Ectodermal cell (in vitro differentiated cells): Measurements from ENCODE around the gene DENND2C. TPM values are rescaled to one million over a fixed set of nuclear protein-coding genes. Genes with fewer than 3 reads are reported as not detected.

Experiments
- H3K27ac ChIP-seq: 2 replicates; pipeline ENCODE4 v1.7.0; 2013; ENCODE audit warnings: mild to moderate bottlenecking, low read depth, low read length; ENCODE audit not compliant: insufficient read depth, poor library complexity, severe bottlenecking
- H3K27me3 ChIP-seq: 2 replicates; pipeline ENCODE4 v1.7.0; 2013; ENCODE audit warnings: mild to moderate bottlenecking, low read length; ENCODE audit not compliant: insufficient read depth, control insufficient read depth, poor library complexity, severe bottlenecking
- H3K36me3 ChIP-seq: one replicate; pipeline ENCODE4 v1.7.0; 2013; ENCODE audit warnings: low read length; ENCODE audit not compliant: control insufficient read depth, insufficient read depth
- H3K4me1 ChIP-seq: one replicate; pipeline ENCODE4 v1.7.0; 2013; ENCODE audit warnings: low read length; ENCODE audit not compliant: control insufficient read depth, insufficient read depth
- H3K4me3 ChIP-seq: 2 replicates; pipeline ENCODE4 v1.7.0; 2013; ENCODE audit warnings: low read depth, low read length, control low read depth; ENCODE audit not compliant: insufficient read depth
- H3K9me3 ChIP-seq: 2 replicates; pipeline ENCODE4 v1.7.0; 2013; ENCODE audit warnings: mild to moderate bottlenecking, low read length, moderate library complexity; ENCODE audit not compliant: control insufficient read depth
- WGBS, 2 experiments: methylation state at CpG; one replicate each; pipeline ENCODE4 v1.1.7; 2013; ENCODE audit warnings: missing lambda C conversion rate in 2 of 2; 5-methylcytosine and 5-hydroxymethylcytosine counted together
- polyA plus RNA-seq, 4 experiments: library from polyadenylated mRNA; stranded (reverse); fragments of 50-300 nt; gene quantifications; one replicate each; pipeline ENCODE4 v1.2.3, GENCODE V29; 2013

Gene DENND2C, protein sequence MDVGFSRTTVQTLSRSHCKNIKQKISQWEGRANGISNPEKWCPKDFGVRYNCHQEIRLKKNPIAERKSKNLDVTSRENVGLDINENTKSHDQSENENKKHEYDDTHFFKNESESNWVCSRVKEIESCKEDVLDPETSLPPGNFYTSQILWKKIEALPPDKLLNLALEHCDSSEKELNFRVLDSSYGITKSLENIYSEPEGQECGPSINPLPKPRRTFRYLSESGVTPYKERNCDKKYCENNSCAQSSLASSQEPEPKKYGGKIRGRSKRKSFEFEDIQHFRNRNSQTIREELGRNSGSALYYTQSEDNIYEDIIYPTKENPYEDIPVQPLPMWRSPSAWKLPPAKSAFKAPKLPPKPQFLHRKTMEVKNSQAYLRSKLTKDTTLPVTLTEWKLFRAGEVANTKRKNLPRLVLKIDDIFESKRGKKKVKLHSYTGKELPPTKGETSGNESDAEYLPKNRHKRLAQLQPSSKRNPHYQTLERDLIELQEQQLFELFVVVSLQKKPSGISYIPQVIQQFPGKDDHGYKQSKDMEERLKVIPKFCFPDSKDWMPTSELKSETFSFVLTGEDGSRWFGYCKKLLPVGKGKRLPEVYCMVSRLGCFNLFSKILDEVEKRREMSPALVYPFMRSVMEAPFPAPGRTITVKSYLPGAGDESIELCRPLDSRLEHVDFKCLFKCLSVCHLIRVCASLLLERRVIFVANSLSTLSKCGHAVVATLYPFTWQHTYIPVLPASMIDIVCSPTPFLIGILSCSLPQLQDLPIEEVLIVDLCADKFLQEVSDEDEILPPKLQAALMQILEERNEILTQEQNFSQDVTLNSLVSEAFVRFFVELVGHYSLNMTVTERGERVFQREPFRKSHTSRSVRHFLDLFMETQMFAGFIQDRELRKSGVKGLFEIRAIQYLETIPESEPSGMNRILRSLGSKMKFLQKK
- polyA plus RNA-seq (2013, experiment 1 of 4) = 0.43 TPM
- polyA plus RNA-seq (2013, experiment 2 of 4) = 0.53 TPM
- polyA plus RNA-seq (2013, experiment 3 of 4) = 0.43 TPM
- 0.36 TPM for polyA plus RNA-seq (2013, experiment 4 of 4)

DNA sequence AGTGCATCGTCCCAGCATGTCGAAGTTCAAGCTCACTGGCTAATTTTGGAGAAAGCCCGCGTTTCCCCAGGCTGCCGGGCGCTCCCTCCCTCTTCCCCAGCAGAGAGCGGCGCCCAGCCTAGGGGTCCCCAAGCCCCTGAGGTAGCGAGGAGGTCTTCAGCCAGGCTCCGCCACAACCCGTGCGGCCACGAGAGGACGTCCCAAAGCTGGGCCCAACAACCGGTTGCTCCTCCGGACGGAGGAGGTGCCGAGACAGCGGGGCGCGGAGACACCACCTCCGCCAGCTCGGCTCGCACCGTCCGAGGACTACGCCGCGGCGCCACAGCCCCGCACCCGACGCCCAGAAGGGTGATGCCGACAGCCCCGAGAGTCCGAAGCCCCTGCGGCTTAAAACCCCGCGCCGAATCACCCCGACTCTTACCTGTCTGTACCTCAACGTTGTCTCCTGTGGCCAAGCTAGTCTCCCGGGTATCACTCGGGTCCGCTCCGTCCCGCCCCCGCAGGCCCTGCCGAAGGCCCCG, at the start of gene DENND2C:
TSS of gene DENND2C (minus strand) at position 488 of the 521 bp plus-strand sequence. CDS start 44,065 bp downstream, outside the sequence.
- H3K9me3 ChIP-seq = no peaks in the 10 kb centered on the region
- H3K4me1 ChIP-seq = no peaks in the 10 kb centered on the region
- H3K4me3 ChIP-seq = peak within 1 kb of the TSS; percentile 63
- H3K27ac ChIP-seq = no peak within 1 kb of the TSS
- no peaks in the 10 kb centered on the region for H3K36me3 ChIP-seq
- 0 to 1% methylated on average over 50 of the region's 50 CpGs for WGBS, 2 experiments
- H3K27me3 ChIP-seq = peaks cover 68% of the 10 kb centered on the region

DNA sequence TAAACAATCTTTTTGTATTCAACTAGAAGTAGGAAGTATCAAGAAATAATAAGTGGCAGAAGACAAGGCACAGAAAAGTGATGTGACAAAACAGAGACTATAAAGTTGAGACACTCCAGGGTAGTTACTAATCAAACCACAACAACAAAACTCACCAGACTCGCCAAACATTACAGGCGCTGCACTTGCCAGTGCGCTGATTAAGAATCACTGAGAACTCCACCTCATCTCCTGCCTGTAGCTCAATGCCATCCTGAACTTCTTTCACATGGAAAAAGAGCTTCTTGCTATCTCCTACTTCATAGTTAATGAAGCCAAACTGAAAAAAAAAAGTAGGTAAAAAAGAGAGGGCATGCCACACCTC, 49.6 kb upstream of the DENND2C start:
- Histone ChIP-seq H3K27ac (no peak overlapping the region), H3K36me3 (peaks cover 44% of the 10 kb centered on the region), H3K4me1 (peaks cover 7% of the 10 kb centered on the region)

DNA sequence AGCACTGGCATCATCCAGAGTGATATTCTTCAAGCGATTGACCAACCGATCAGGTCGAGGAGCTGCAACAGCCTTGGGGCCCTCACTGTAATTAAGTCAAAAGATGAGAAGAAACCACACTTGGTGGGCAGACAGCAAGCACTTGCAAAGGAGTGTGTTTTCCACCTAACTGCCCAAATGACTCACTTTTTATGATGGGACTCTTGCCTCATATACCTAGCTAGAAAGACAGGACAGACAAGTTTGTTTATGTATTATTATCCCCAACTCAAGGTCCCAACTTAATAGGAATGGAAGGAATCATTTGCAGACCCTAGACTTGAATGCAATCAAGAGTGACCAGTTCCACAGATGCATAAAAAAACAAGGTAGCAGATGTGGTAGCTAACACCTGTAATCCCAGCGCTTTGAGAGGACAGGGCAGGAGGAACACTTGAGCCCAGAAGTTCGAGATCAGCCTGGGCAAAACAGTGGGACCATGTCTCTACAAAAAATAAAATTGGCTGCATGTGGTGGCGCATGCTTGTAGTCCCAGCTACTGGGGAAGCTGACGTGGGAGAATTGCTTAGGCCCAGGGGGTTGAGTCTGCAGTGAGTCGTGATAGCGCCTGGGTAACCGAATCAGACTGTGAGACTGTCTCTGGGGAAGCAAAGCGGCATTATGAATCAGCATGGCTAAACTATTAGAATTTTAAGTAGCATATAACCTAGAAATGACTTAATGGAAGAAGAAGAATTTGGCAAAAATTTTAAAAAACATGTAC, 49.0 kb upstream of the DENND2C start:
- no peak overlapping the region for H3K27ac ChIP-seq
- no peaks in the 10 kb centered on the region for H3K27me3 ChIP-seq
- H3K36me3 ChIP-seq = peaks cover 44% of the 10 kb centered on the region
- WGBS, 2 experiments = 94 to 95% methylated on average over 11 of the region's 11 CpGs
- H3K4me1 ChIP-seq = peaks cover 7% of the 10 kb centered on the region
- no peaks in the 10 kb centered on the region for H3K9me3 ChIP-seq
- H3K4me3 ChIP-seq = no peak overlapping the region

More for the DNA sequence above, 49.6 kb upstream of the DENND2C start:
- no peaks in the 10 kb centered on the region for H3K27me3 ChIP-seq
- no peak overlapping the region for H3K4me3 ChIP-seq
- H3K9me3 ChIP-seq = no peaks in the 10 kb centered on the region
- WGBS, 2 experiments = 92 to 95% methylated on average over 3 of the region's 3 CpGs

DNA sequence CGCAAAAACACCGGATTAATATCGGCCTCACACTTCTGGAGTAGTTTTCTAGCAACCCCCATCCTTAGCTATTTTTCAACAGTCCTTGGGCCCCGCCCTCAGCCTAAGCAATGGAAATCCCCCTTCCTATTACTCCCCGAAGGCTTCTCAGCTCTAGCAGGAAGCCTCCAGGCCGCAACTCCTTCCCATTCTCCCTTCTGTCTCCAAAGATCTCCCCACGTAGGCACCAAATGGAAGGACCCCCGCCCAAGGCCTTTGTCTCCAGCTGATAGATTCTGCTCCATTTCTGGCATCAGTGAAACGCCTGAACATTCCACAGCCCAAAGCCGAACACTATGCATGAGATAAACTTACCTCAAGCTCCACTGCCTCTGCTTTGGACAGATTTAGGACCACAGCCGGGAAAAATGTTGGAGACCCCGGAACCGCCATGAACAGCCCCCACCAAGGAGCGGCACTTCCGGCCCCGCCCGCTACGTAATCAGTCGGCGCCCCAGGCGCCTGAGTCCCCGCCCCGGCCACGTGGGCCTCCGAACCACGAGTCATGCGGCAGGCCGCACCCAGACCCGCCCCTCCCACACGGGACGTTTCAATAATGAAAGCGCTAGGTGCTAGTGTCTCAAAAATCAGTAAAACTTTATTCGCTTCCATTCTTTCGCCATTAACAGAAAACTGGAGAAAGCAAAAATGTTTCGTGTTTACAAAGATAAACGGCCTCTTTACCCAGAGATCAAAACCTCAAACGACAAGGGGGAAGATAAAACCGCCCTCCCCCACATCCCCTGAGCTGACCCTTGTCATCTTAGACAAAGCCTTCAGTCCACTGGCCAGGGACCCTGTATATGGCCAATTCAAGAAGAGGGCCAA, 46.7 kb upstream of the DENND2C start, which contains the start of gene NRAS:
TSS of gene NRAS (minus strand) at position 468 of the 867 bp plus-strand sequence. CDS start 611 bp downstream, outside the sequence.
- peak within 1 kb of the TSS; percentile 84 for H3K27ac ChIP-seq
- H3K4me3 ChIP-seq = peak within 1 kb of the TSS; percentile 95
- peaks cover 37% of the 10 kb centered on the region for H3K36me3 ChIP-seq
- 1% methylated on average over 38 of the region's 38 CpGs for WGBS, 2 experiments
- no peaks in the 10 kb centered on the region for H3K9me3 ChIP-seq
- H3K4me1 ChIP-seq = peaks cover 7% of the 10 kb centered on the region
- H3K27me3 ChIP-seq = no peaks in the 10 kb centered on the region

DNA sequence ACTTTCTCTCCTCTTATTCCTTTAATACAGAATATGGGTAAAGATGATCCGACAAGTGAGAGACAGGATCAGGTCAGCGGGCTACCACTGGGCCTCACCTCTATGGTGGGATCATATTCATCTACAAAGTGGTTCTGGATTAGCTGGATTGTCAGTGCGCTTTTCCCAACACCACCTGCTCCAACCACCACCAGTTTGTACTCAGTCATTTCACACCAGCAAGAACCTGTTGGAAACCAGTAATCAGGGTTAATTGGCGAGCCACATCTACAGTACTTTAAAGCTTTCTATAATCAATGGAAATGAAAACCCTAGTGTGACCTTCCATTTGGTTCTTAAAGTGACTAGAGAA, 46.1 kb upstream of the DENND2C start:
- peaks cover 36% of the 10 kb centered on the region for H3K36me3 ChIP-seq
- 50 to 53% methylated on average over 4 of the region's 4 CpGs for WGBS, 2 experiments
- peaks cover 7% of the 10 kb centered on the region for H3K4me1 ChIP-seq
- no peaks in the 10 kb centered on the region for H3K9me3 ChIP-seq
- H3K27ac ChIP-seq = peak overlapping the region; percentile 78
- H3K4me3 ChIP-seq = peak overlapping the region; percentile 95
- H3K27me3 ChIP-seq = no peaks in the 10 kb centered on the region

DNA sequence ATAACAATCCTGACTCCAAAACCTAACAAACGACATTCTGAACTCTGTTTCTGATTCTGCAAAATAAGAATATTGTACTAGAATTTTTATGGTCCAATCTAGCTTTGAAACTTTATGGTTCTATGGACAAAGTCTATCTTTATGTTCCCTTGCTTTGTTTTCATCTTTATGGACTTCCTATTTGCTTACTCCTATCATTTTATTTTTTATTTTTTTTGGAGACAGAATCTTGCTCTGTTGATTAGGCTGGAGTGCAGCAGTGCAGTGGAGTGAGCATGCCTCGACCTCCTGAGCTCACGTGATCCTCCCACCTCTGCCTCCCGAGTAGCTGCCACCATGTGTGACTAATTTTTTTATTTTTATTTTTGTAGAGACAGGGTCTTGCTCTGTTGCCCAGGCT, 43.1 kb upstream of the DENND2C start:
- peaks cover 38% of the 10 kb centered on the region for H3K36me3 ChIP-seq
- H3K27me3 ChIP-seq = no peaks in the 10 kb centered on the region
- no peak overlapping the region for H3K4me3 ChIP-seq
- H3K4me1 ChIP-seq = peaks cover 7% of the 10 kb centered on the region
- H3K9me3 ChIP-seq = no peaks in the 10 kb centered on the region
- no peak overlapping the region for H3K27ac ChIP-seq
- 90 to 92% methylated on average over 3 of the region's 4 CpGs for WGBS, 2 experiments

DNA sequence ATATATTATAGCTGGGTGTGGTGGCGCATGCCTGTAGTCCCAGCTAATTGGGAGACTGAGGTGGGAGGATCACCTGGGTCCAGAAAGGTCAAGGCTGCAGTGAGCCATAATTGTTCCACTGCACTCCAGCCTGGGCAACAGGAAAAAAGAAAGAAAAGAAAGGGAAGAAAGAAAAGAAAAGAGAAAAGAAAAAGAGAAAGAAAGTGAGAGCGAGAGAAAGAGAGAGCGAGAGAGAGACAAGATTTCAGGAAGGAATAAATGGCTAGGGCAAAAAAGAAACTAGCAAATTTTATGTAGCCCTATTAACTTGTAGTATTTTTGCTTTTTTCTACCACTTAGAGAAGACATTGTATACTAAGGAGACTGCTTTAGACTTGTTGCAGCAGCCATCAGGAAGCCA, 40.5 kb upstream of the DENND2C start:
- Histone ChIP-seq H3K9me3 (no peaks in the 10 kb centered on the region), H3K27me3 (no peaks in the 10 kb centered on the region), H3K36me3 (peaks cover 52% of the 10 kb centered on the region), H3K4me3 (no peak overlapping the region), H3K27ac (no peak overlapping the region), H3K4me1 (no peaks in the 10 kb centered on the region)
- WGBS, 2 experiments = 94 to 96% methylated on average over 3 of the region's 3 CpGs

DNA sequence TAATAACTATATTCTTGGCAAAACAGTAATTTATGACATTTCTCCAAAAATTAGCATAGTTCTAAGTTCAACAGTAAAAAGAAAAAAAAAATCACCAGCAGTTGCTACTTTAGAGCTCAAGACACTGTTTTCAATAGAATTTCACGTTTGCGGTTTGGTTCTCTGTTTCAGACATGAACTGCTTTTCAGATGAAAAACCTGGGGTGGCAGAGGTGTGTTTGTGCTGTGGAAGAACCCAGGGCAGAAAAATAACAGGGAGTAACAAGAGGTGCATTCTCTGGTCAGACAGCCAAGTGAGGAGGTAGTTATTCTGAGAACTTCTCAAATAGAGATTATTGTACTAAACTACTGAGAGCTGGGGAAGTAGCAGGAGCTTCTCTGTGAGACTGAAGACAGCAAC, 37.8 kb upstream of the DENND2C start:
- H3K27me3 ChIP-seq = no peaks in the 10 kb centered on the region
- H3K9me3 ChIP-seq = no peaks in the 10 kb centered on the region
- H3K27ac ChIP-seq = no peak overlapping the region
- no peaks in the 10 kb centered on the region for H3K4me1 ChIP-seq
- H3K4me3 ChIP-seq = no peak overlapping the region
- WGBS, 2 experiments = 97 to 98% methylated on average over 2 of the region's 2 CpGs
- peaks cover 45% of the 10 kb centered on the region for H3K36me3 ChIP-seq

DNA sequence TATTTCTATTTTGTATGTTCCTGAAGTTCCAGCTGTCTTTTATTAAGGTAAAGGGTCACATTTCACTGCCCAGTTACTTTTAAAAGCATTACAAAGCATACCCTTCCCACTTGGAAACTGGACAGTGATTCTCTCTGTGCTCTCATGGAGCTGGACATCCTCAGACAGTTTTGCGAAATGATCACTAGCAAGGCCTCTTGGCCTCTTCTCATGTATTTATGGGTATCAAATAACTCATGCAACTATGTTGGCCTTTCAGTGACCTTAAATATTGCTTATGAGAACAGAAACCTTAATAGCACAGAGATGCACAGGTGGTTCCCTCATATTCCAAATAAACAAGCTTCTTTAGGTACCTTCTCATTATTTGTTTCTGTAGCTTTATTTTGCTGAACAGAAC, 33.4 kb upstream of the DENND2C start:
- no peak overlapping the region for H3K4me3 ChIP-seq
- H3K27me3 ChIP-seq = peaks cover 8% of the 10 kb centered on the region
- peaks cover 18% of the 10 kb centered on the region for H3K36me3 ChIP-seq
- H3K27ac ChIP-seq = no peak overlapping the region
- no peaks in the 10 kb centered on the region for H3K9me3 ChIP-seq
- WGBS, 2 experiments = 100% methylated on average over 1 of the region's 1 CpG
- no peaks in the 10 kb centered on the region for H3K4me1 ChIP-seq
